Measurements from ENCODE around the gene TIMELESS.

- TF ChIP-seq CTCF (IDR thresholded peaks at IDR 0.05) (no peak), CEBPB (IDR thresholded peaks at IDR 0.05) (no peak), POLR2A (IDR thresholded peaks at IDR 0.05; ENCODE audit: low read length) (no peak), KDM1A (IDR thresholded peaks at IDR 0.05; ENCODE audit: low read depth) (no peak), RNF2 (IDR thresholded peaks at IDR 0.05; ENCODE audit: borderline replicate concordance, low read depth) (no peak), RCOR1 (IDR thresholded peaks at IDR 0.05; ENCODE audit: low read depth, low read length) (no peak), NPAS2 (CRISPR knock-in tag; IDR thresholded peaks at IDR 0.05; ENCODE audit: borderline replicate concordance) (no peak), HOXB13 (CRISPR knock-in tag; IDR thresholded peaks at IDR 0.05; ENCODE audit: low read depth) (no peak)
Observed at GRCh38 chr12:56434828-56435227, 14.4 kb downstream of the TIMELESS start.

Data from A549 (cell line).